Colonic mucosa (tissue), 4 donors: Measurements from ENCODE around the gene ABHD4. TPM values are rescaled to one million over a fixed set of nuclear protein-coding genes. Genes with fewer than 3 reads are reported as not detected.

Experiments used
- DNase-seq: peaks from one replicate; pipeline ENCODE4 v3.0.0-alpha.2; 2020
- H3K27ac ChIP-seq: fragments of 200-600 bp; one replicate; pipeline ENCODE4 v1.8.0; 2021
- H3K27me3 ChIP-seq: fragments of 200-600 bp; one replicate; pipeline ENCODE4 v1.8.0; 2021
- H3K36me3 ChIP-seq: fragments of 200-600 bp; one replicate; pipeline ENCODE4 v1.8.0; 2021
- H3K4me1 ChIP-seq: fragments of 200-600 bp; one replicate; pipeline ENCODE4 v1.8.0; 2021; ENCODE audit warnings: mild to moderate bottlenecking
- H3K4me3 ChIP-seq: fragments of 200-600 bp; one replicate; pipeline ENCODE4 v1.8.0; 2021
- H3K9ac ChIP-seq, 2 donors: one replicate each; pipeline ENCODE4 v1.7.0; 2013; ENCODE audit warnings: control low read depth in 2 of 2, low read depth in 2 of 2, low read length in 2 of 2
- H3K9me3 ChIP-seq: fragments of 200-600 bp; one replicate; pipeline ENCODE4 v1.8.0; 2021
- intact Hi-C: fragments of 100-400 bp; cut with DNase I; formaldehyde crosslinking; loops from one replicate; pipeline ENCODE4 v1.14.1; 2022
- total RNA-seq, 2 donors: library from RNA; stranded (reverse); fragmentation: NEBNext Ultra II Directional in 1 of 2; extraction: Animal tissue kit (Norgen Biotek cat#: 25700) in 1 of 2; gene quantifications; one replicate each; pipeline ENCODE4 v1.2.1, GENCODE V29; 2021
- TF ChIP-seq, protein P1 (sequence below): fragments of 200-600 bp; IDR thresholded peaks from one replicate; pipeline ENCODE4 v1.8.0; 2022; ENCODE audit warnings: antibody characterized with exemption, mild to moderate bottlenecking
- donor health status: healthy.
- donor health status: DM: no; HTN: no; CAD: no.
- donor health status: DM: no; HTN: no; CAD: no.

The ABHD4 gene, protein sequence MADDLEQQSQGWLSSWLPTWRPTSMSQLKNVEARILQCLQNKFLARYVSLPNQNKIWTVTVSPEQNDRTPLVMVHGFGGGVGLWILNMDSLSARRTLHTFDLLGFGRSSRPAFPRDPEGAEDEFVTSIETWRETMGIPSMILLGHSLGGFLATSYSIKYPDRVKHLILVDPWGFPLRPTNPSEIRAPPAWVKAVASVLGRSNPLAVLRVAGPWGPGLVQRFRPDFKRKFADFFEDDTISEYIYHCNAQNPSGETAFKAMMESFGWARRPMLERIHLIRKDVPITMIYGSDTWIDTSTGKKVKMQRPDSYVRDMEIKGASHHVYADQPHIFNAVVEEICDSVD
- total RNA-seq, result 10 to 100 TPM; 14.5 to 32.4 TPM

DNA sequence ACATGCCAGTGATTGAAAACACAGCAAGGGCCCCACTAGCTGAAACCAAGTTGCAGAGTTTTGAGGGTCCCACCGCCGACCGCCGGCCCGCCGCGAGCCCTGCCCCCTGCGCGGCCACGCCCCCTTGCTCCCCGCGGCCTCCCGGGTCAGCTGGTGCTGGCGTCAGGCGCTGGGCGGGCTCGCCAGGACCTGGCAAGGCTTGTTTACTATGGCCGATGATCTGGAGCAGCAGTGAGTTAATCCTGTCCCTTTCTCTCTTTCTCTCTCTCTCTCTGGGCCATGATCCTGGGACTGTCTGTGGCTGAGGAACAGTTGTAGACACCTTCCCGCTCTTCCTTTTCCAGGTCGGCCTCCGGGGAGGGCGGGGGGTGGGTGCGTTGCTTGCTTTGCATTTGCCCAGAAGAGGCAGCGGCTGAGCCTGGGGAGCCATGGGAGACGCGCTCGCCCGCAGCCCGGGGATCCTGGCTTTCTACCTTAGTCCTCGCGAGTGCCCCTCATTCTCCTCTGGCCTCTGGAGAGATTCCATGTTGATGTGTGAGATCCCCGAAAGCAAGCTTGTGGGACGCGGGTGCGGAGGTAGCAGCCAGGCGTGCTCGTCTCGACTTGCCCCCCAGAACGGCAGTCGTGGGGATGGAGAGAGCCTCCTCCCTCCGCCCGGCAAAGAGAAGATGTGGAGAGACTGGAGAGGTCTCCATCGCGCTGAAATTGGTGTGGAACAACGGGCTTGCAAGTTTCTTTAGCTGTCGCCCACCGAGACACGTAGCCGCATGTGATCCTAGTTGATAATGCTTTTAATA, at the start of gene ABHD4:
Gene ABHD4, plus strand, starts transcription at position 202 of the 797 bp plus-strand sequence. Its CDS starts 7 bp downstream, at position 209.
- H3K9me3 ChIP-seq, result no peaks in the 10 kb centered on the region
- H3K4me3 ChIP-seq, result peak within 1 kb of the TSS; percentile 56
- peak within 1 kb of the TSS; percentile 88 for H3K27ac ChIP-seq
- TF ChIP-seq, protein P1, sequence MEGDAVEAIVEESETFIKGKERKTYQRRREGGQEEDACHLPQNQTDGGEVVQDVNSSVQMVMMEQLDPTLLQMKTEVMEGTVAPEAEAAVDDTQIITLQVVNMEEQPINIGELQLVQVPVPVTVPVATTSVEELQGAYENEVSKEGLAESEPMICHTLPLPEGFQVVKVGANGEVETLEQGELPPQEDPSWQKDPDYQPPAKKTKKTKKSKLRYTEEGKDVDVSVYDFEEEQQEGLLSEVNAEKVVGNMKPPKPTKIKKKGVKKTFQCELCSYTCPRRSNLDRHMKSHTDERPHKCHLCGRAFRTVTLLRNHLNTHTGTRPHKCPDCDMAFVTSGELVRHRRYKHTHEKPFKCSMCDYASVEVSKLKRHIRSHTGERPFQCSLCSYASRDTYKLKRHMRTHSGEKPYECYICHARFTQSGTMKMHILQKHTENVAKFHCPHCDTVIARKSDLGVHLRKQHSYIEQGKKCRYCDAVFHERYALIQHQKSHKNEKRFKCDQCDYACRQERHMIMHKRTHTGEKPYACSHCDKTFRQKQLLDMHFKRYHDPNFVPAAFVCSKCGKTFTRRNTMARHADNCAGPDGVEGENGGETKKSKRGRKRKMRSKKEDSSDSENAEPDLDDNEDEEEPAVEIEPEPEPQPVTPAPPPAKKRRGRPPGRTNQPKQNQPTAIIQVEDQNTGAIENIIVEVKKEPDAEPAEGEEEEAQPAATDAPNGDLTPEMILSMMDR, result no peak
- intact Hi-C loops, result no loop called here
- H3K4me1 ChIP-seq, result no peaks in the 10 kb centered on the region
- H3K9ac ChIP-seq, result peak within 1 kb of the TSS; percentile 85 to 89
- no peaks in the 10 kb centered on the region for H3K27me3 ChIP-seq
- peak; percentile 90 for DNase-seq
- peaks cover under 1% of the 10 kb centered on the region for H3K36me3 ChIP-seq

DNA sequence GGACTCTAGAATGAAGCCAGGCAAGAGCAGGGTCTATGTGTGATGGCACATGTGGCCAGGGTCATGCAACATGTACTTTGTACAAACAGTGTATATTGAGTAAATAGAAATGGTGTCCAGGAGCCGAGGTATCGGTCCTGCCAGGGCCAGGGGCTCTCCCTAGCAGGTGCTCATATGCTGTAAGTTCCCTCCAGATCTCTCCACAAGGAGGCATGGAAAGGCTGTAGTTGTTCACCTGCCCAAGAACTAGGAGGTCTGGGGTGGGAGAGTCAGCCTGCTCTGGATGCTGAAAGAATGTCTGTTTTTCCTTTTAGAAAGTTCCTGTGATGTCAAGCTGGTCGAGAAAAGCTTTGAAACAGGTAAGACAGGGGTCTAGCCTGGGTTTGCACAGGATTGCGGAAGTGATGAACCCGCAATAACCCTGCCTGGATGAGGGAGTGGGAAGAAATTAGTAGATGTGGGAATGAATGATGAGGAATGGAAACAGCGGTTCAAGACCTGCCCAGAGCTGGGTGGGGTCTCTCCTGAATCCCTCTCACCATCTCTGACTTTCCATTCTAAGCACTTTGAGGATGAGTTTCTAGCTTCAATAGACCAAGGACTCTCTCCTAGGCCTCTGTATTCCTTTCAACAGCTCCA, 48.7 kb upstream of the ABHD4 start:
- peak overlapping the region; percentile 53 for H3K27ac ChIP-seq
- no peaks in the 10 kb centered on the region for H3K4me1 ChIP-seq
- no peaks in the 10 kb centered on the region for H3K9me3 ChIP-seq
- no peak for DNase-seq
- H3K9ac ChIP-seq, result no peak overlapping the region
- H3K36me3 ChIP-seq, result no peaks in the 10 kb centered on the region
- intact Hi-C loops, result no loop called here
- no peaks in the 10 kb centered on the region for H3K27me3 ChIP-seq
- TF ChIP-seq, protein P1, result no peak
- no peak overlapping the region for H3K4me3 ChIP-seq

DNA sequence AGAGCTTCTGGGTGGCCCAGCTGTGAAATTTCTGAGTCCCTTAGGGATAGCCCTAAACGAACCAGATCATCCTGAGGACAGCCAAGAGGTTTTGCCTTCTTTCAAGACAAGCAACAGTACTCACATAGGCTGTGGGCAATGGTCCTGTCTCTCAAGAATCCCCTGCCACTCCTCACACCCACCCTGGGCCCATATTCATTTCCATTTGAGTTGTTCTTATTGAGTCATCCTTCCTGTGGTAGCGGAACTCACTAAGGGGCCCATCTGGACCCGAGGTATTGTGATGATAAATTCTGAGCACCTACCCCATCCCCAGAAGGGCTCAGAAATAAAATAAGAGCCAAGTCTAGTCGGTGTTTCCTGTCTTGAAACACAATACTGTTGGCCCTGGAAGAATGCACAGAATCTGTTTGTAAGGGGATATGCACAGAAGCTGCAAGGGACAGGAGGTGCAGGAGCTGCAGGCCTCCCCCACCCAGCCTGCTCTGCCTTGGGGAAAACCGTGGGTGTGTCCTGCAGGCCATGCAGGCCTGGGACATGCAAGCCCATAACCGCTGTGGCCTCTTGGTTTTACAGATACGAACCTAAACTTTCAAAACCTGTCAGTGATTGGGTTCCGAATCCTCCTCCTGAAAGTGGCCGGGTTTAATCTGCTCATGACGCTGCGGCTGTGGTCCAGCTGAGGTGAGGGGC, 48.0 kb upstream of the ABHD4 start:
- Histone ChIP-seq H3K9me3 (no peaks in the 10 kb centered on the region), H3K27me3 (no peaks in the 10 kb centered on the region), H3K27ac (peak overlapping the region; percentile 53), H3K4me3 (no peak overlapping the region), H3K4me1 (no peaks in the 10 kb centered on the region), H3K36me3 (no peaks in the 10 kb centered on the region), H3K9ac (peak overlapping the region in 1 of 2 donors; percentile 24)
- TF ChIP-seq, protein P1, result no peak
- DNase-seq, result no peak
- intact Hi-C loops, result loop anchor here (5.0 kb wide), 1 partner anchor 267 kb away; the partner anchor contains the start of gene SLC7A7

DNA sequence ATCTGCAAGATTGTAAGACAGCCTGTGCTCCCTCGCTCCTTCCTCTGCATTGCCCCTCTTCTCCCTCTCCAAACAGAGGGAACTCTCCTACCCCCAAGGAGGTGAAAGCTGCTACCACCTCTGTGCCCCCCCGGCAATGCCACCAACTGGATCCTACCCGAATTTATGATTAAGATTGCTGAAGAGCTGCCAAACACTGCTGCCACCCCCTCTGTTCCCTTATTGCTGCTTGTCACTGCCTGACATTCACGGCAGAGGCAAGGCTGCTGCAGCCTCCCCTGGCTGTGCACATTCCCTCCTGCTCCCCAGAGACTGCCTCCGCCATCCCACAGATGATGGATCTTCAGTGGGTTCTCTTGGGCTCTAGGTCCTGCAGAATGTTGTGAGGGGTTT, 46.5 kb upstream of the ABHD4 start:
- Histone ChIP-seq H3K9ac (no peak overlapping the region), H3K4me1 (peaks cover 2% of the 10 kb centered on the region), H3K4me3 (no peak overlapping the region), H3K27me3 (no peaks in the 10 kb centered on the region), H3K36me3 (no peaks in the 10 kb centered on the region), H3K9me3 (no peaks in the 10 kb centered on the region), H3K27ac (peak overlapping the region; percentile 53)
- intact Hi-C loops, result loop anchor here (5.0 kb wide), 1 partner anchor 266 kb away; the partner anchor contains the start of gene SLC7A7
- TF ChIP-seq, protein P1, result no peak
- DNase-seq, result no peak
